Measurements from ENCODE around the gene PTBP3.

PTBP3 gene

DNA sequence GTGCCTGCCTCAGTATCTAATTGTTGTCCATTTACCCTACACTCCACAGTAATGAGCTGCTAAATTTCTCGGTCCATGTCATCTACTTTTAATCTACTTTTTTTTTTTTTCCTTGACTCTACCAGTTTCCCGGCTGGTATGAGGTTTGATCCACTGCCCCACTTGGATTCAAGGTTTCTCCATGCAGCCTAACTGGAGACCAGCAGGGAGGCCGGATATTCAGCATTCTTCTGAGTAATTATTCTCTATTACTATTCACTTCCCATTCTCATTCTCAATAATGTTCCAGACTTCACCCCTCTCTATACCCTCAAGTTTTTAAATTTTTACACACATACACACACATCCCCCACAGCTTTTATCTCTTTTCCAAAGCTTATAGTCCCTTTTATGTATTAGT lies 107.3 kb downstream of the PTBP3 start:
- Histone ChIP-seq H3K9ac (ENCODE audit: low read depth, low read length, poor library complexity, severe bottlenecking) (no peak overlapping the region), H4K20me1 (ENCODE audit: insufficient read depth, low read length, poor library complexity, severe bottlenecking) (no peaks in the 10 kb centered on the region), H3K9me3 (ENCODE audit: insufficient read depth, low read depth, low read length) (no peaks in the 10 kb centered on the region), H3K79me2 (ENCODE audit: insufficient read depth, low read length) (no peaks in the 10 kb centered on the region), H3K4me2 (ENCODE audit: low read depth, low read length, poor library complexity, severe bottlenecking) (no peak overlapping the region), H3K9me2 (replicated peaks; ENCODE audit: low read depth, low read length) (no peaks in the 10 kb centered on the region), H3F3A (ENCODE audit: low read depth) (no peaks in the 10 kb centered on the region), H3K4me3 (ENCODE audit: low read length, poor library complexity, severe bottlenecking) (no peak overlapping the region), H2AFZ (ENCODE audit: low read length) (no peak overlapping the region), H3K36me3 (ENCODE audit: insufficient read depth, low read length) (peaks cover 87% of the 10 kb centered on the region), H3K27me3 (ENCODE audit: insufficient read depth, low read length, poor library complexity, severe bottlenecking) (no peaks in the 10 kb centered on the region), H3K4me1 (ENCODE audit: insufficient read depth, low read length, poor library complexity, severe bottlenecking) (no peaks in the 10 kb centered on the region)
- TF ChIP-seq, protein P1, sequence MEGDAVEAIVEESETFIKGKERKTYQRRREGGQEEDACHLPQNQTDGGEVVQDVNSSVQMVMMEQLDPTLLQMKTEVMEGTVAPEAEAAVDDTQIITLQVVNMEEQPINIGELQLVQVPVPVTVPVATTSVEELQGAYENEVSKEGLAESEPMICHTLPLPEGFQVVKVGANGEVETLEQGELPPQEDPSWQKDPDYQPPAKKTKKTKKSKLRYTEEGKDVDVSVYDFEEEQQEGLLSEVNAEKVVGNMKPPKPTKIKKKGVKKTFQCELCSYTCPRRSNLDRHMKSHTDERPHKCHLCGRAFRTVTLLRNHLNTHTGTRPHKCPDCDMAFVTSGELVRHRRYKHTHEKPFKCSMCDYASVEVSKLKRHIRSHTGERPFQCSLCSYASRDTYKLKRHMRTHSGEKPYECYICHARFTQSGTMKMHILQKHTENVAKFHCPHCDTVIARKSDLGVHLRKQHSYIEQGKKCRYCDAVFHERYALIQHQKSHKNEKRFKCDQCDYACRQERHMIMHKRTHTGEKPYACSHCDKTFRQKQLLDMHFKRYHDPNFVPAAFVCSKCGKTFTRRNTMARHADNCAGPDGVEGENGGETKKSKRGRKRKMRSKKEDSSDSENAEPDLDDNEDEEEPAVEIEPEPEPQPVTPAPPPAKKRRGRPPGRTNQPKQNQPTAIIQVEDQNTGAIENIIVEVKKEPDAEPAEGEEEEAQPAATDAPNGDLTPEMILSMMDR (conservative IDR thresholded peaks at IDR 0.05; ENCODE audit: low read length) = no peak
- TF ChIP-seq EZH2phosphoT487 (IDR thresholded peaks at IDR 0.05; ENCODE audit: borderline replicate concordance) = no peak

DNA sequence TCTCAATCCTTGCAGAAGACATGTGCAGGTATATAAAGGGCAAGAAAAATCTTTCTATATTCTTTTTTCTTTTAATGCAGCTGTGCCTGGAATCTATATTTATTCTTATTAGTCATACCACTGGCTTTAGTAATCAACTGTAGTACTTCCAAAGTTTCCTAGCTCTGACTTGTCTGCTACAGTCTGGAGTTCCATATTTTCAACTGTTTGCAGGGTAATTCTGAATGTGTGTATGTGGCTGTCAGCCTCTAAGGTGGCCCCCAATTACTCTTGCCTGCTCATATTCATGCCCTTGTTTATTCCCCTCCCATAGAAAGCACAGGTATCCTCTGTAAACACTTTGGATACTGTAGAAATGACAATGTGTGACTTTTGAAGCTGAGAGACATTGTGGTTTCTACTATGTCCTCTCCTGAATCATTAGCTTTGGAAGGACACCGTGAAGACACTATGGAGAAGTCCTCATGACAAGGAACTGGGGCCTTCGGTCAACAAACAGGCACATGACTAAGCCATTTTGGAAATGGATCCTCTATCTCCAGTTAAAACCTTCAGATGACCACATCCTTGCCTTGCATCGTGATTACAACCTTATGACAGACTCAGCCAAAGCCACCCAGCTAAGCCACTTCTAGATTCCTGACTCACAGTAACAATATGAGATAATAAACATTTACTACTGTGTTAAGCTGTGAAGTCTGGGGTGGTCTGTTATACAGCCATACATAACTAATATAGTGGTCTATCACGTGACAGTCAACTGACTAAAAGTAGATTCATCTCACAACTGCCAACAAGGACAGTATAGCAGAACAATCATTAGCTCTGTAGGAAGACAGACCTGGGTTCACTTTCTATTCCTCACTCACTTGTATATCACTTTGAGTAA lies 108.8 kb downstream of the PTBP3 start:
- no peaks in the 10 kb centered on the region for H3K9me2 ChIP-seq (replicated peaks; ENCODE audit: low read depth, low read length)
- H3F3A ChIP-seq (ENCODE audit: low read depth) = no peaks in the 10 kb centered on the region
- peaks cover 4% of the 10 kb centered on the region for H3K4me1 ChIP-seq (ENCODE audit: insufficient read depth, low read length, poor library complexity, severe bottlenecking)
- no peaks in the 10 kb centered on the region for H3K79me2 ChIP-seq (ENCODE audit: insufficient read depth, low read length)
- H4K20me1 ChIP-seq (ENCODE audit: insufficient read depth, low read length, poor library complexity, severe bottlenecking) = no peaks in the 10 kb centered on the region
- H3K9me3 ChIP-seq (ENCODE audit: insufficient read depth, low read depth, low read length) = no peaks in the 10 kb centered on the region
- H3K27me3 ChIP-seq (ENCODE audit: insufficient read depth, low read length, poor library complexity, severe bottlenecking) = no peaks in the 10 kb centered on the region
- H3K4me3 ChIP-seq (ENCODE audit: low read length, poor library complexity, severe bottlenecking) = no peak overlapping the region
- TF ChIP-seq, protein P1 (conservative IDR thresholded peaks at IDR 0.05; ENCODE audit: low read length) = no peak
- H3K9ac ChIP-seq (ENCODE audit: low read depth, low read length, poor library complexity, severe bottlenecking) = no peak overlapping the region
- no peak overlapping the region for H2AFZ ChIP-seq (ENCODE audit: low read length)
- H3K4me2 ChIP-seq (ENCODE audit: low read depth, low read length, poor library complexity, severe bottlenecking) = no peak overlapping the region
- peaks cover 73% of the 10 kb centered on the region for H3K36me3 ChIP-seq (ENCODE audit: insufficient read depth, low read length)

DNA sequence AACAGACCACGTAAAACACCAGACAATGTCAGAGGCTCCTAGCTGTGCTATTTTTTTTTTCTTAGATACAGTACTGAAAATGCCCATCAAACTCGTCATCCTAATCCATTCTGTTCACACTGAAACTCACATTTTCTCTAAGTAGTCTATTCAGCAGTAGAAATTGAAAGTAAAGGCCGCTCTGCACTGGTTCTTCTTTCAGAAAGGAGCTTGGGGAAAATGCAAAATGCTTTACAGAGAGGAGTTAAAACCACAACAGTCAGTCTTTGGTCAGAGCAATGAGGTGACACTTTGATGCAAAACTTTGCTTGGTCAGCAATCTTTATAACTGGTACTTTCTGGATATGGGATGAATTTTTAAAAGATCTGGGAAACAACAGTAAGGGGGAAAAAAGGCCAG lies 114.5 kb downstream of the PTBP3 start:
- Histone ChIP-seq H3K9ac (ENCODE audit: low read depth, low read length, poor library complexity, severe bottlenecking) (peak overlapping the region; percentile 58), H3K9me3 (ENCODE audit: insufficient read depth, low read depth, low read length) (no peaks in the 10 kb centered on the region), H2AFZ (ENCODE audit: low read length) (no peak overlapping the region), H3K27me3 (ENCODE audit: insufficient read depth, low read length, poor library complexity, severe bottlenecking) (no peaks in the 10 kb centered on the region), H3K9me2 (replicated peaks; ENCODE audit: low read depth, low read length) (no peaks in the 10 kb centered on the region), H3K4me3 (ENCODE audit: low read length, poor library complexity, severe bottlenecking) (peak overlapping the region; percentile 61), H3K79me2 (ENCODE audit: insufficient read depth, low read length) (no peaks in the 10 kb centered on the region), H3K36me3 (ENCODE audit: insufficient read depth, low read length) (peaks cover 28% of the 10 kb centered on the region; the same call in 1 of the 2 replicates), H4K20me1 (ENCODE audit: insufficient read depth, low read length, poor library complexity, severe bottlenecking) (no peaks in the 10 kb centered on the region), H3K4me1 (ENCODE audit: insufficient read depth, low read length, poor library complexity, severe bottlenecking) (peaks cover 18% of the 10 kb centered on the region), H3K4me2 (ENCODE audit: low read depth, low read length, poor library complexity, severe bottlenecking) (peak overlapping the region; percentile 70), H3F3A (ENCODE audit: low read depth) (no peaks in the 10 kb centered on the region)
- TF ChIP-seq, protein P1 (conservative IDR thresholded peaks at IDR 0.05; ENCODE audit: low read length) = no peak
- no peak for TF ChIP-seq EZH2phosphoT487 (IDR thresholded peaks at IDR 0.05; ENCODE audit: borderline replicate concordance)

Measured in Loucy (cell line).